Uterus (tissue), 2 donors: ENCODE results near the gene AHR.

Source experiments
- CTCF ChIP-seq, 4 experiments: fragments of 200-600 bp in 2 of 4; fragments of 450-650 bp in 2 of 4; sonication (generic) in 2 of 4; IDR thresholded peaks; one replicate each; pipeline ENCODE4 v1.5.1; 2016 to 2019; ENCODE audit warnings: antibody characterized with exemption in 4 of 4, mild to moderate bottlenecking in 2 of 4, moderate library complexity in 1 of 4
- POLR2A ChIP-seq, 2 donors: fragments of 450-650 bp; IDR thresholded peaks; one replicate each; pipeline ENCODE4 v1.6.1; 2016; ENCODE audit warnings: antibody characterized with exemption in 2 of 2, mild to moderate bottlenecking in 1 of 2, moderate library complexity in 1 of 2

- no peak for TF ChIP-seq CTCF (IDR thresholded peaks at IDR 0.05)
- no peak for TF ChIP-seq POLR2A (IDR thresholded peaks at IDR 0.05)
These were observed 14.2 kb downstream of the AHR start for GRCh38 chr7:17312641-17313040.
